Measurements from ENCODE around the gene ESR1. TPM values are rescaled to one million over a fixed set of nuclear protein-coding genes. Genes with fewer than 3 reads are reported as not detected.

ESR1 gene
- total RNA-seq, 1 experiment from 2014 or later, result not detected

DNA sequence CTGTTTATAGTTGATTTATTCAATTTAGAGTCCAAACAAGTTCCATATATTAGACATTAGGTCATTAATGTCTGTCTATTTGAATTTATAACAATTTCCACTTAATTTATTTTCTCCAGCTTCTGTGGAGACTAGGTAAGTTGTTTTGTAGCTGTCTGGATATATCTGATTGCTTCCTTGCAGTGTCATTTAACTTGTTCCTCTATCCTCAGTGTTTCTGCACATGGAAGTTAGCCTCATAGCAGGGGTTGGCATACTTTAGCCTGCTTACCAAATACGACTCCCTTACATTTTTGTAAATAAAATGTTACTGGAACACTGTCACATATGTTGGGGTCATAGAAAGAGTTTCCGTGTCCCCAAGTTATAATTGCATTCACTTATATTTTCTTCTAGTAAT is 216.1 kb downstream of the ESR1 start:
- H3K4me3 Mint-ChIP-seq, result no peak overlapping the region
- Histone ChIP-seq H2BK15ac (ENCODE audit: low read depth, low read length) (no peak overlapping the region), H2BK12ac (ENCODE audit: insufficient read length, low read depth, low read length) (no peak overlapping the region), H4K20me1 (ENCODE audit: control insufficient read depth, insufficient read depth, insufficient read length) (no peaks in the 10 kb centered on the region), H3K9me3 (ENCODE audit: control insufficient read depth, low read depth, low read length) (no peaks in the 10 kb centered on the region), H4K8ac (replicated peaks; ENCODE audit: insufficient read length, low read depth, low read length) (no peak overlapping the region), H3K14ac (ENCODE audit: insufficient read depth, low read length) (no peak overlapping the region), H2BK120ac (ENCODE audit: low read depth, low read length, poor library complexity, severe bottlenecking) (no peak overlapping the region), H2BK5ac (ENCODE audit: insufficient read length, low read length) (no peak overlapping the region), H3K56ac (ENCODE audit: insufficient read length, low read depth, low read length) (no peak overlapping the region), H3K4ac (ENCODE audit: low read depth, low read length) (no peak overlapping the region), H3K9ac (ENCODE audit: extremely low read depth, insufficient read length, low read length) (no peak overlapping the region), H3K79me1 (ENCODE audit: insufficient read depth, low read depth, low read length, poor library complexity, severe bottlenecking) (no peaks in the 10 kb centered on the region), H3K4me1 (ENCODE audit: insufficient read depth, low read length) (no peaks in the 10 kb centered on the region), H3T11ph (ENCODE audit: low read length) (no peak overlapping the region), H2BK20ac (ENCODE audit: low read depth, low read length, poor library complexity, severe bottlenecking) (no peak overlapping the region), H3K23ac (ENCODE audit: insufficient read length, low read depth, low read length) (no peak overlapping the region), H3K27ac (ENCODE audit: insufficient read length, low read depth, low read length) (no peak overlapping the region), H3K4me2 (ENCODE audit: insufficient read depth, insufficient read length, low read length) (no peak overlapping the region), H3K23me2 (ENCODE audit: insufficient read length, low read depth, low read length, poor library complexity, severe bottlenecking) (no peaks in the 10 kb centered on the region), H4K91ac (ENCODE audit: insufficient read length, low read depth, low read length) (no peak overlapping the region), H2AK5ac (ENCODE audit: insufficient read length, low read length) (no peak overlapping the region), H3K79me2 (ENCODE audit: insufficient read depth, low read length) (no peaks in the 10 kb centered on the region), H2AFZ (ENCODE audit: low read length) (no peak overlapping the region), H4K5ac (ENCODE audit: insufficient read length, low read depth, low read length) (no peak overlapping the region), H3K27me3 (ENCODE audit: insufficient read depth, low read length) (no peaks in the 10 kb centered on the region), H3K18ac (ENCODE audit: insufficient read length, low read depth, low read length) (no peak overlapping the region)
- peaks cover 12 to 18% of the 10 kb centered on the region in 2 experiments; a peak in 4 of 5 replicates for H3K9me3 Mint-ChIP-seq
- H3K27ac Mint-ChIP-seq, result no peak overlapping the region
- no CpG with 5 or more reads among the region's 2 CpGs for WGBS (ENCODE audit: extremely low coverage, insufficient read length, low lambda C conversion rate)
- DNase-seq, result no peak
- no peaks in the 10 kb centered on the region for H3K4me1 Mint-ChIP-seq
- no peaks in the 10 kb centered on the region for H3K27me3 Mint-ChIP-seq (ENCODE audit: low read depth)
- peaks cover 0 to 8% (median 4%) of the 10 kb centered on the region in 3 experiments; a peak in 5 of 7 replicates for H3K36me3 Mint-ChIP-seq (ENCODE audit: insufficient read depth in 1 of 3, low read depth in 3 of 3)
- TF ChIP-seq, protein P1, sequence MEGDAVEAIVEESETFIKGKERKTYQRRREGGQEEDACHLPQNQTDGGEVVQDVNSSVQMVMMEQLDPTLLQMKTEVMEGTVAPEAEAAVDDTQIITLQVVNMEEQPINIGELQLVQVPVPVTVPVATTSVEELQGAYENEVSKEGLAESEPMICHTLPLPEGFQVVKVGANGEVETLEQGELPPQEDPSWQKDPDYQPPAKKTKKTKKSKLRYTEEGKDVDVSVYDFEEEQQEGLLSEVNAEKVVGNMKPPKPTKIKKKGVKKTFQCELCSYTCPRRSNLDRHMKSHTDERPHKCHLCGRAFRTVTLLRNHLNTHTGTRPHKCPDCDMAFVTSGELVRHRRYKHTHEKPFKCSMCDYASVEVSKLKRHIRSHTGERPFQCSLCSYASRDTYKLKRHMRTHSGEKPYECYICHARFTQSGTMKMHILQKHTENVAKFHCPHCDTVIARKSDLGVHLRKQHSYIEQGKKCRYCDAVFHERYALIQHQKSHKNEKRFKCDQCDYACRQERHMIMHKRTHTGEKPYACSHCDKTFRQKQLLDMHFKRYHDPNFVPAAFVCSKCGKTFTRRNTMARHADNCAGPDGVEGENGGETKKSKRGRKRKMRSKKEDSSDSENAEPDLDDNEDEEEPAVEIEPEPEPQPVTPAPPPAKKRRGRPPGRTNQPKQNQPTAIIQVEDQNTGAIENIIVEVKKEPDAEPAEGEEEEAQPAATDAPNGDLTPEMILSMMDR (conservative IDR thresholded peaks at IDR 0.05), result no peak
